Uterus (tissue), 4 donors: ENCODE data around the gene RRP9. TPM values are rescaled to one million over a fixed set of nuclear protein-coding genes. Genes with fewer than 3 reads are reported as not detected.

Experiments
- DNase-seq, 2 donors: peaks; one replicate each; pipeline ENCODE4 v3.0.0-alpha.2; 2019 to 2020
- H3K27ac ChIP-seq, 2 donors: fragments of 200-600 bp; sonication (generic); 1 replicate in 1 of 2; 2 replicates in 1 of 2; pipeline ENCODE4 v1.5.1; 2016 to 2018
- H3K27me3 ChIP-seq, 2 donors: fragments of 200-600 bp; sonication (generic); one replicate each; pipeline ENCODE4 v1.5.1; 2018 to 2019; ENCODE audit warnings: control low read depth in 1 of 2
- H3K36me3 ChIP-seq, 2 donors: fragments of 200-600 bp; sonication (generic); one replicate each; pipeline ENCODE4 v1.5.1; 2019; ENCODE audit warnings: control low read depth in 1 of 2
- H3K4me1 ChIP-seq, 2 donors: fragments of 200-600 bp; sonication (generic); one replicate each; pipeline ENCODE4 v1.5.1; 2018 to 2019; ENCODE audit warnings: control low read depth in 1 of 2
- H3K4me3 ChIP-seq, 2 donors: fragments of 200-600 bp; sonication (generic); 1 replicate in 1 of 2; 2 replicates in 1 of 2; pipeline ENCODE4 v1.5.1; 2018 to 2019; ENCODE audit warnings: mild to moderate bottlenecking in 1 of 2
- H3K9me3 ChIP-seq, 2 donors: fragments of 200-600 bp; sonication (generic); one replicate each; pipeline ENCODE4 v1.5.1; 2019; ENCODE audit warnings: control low read depth in 1 of 2
- CTCF ChIP-seq, 4 experiments: fragments of 200-600 bp in 2 of 4; fragments of 450-650 bp in 2 of 4; sonication (generic) in 2 of 4; IDR thresholded peaks; one replicate each; pipeline ENCODE4 v1.5.1; 2016 to 2019; ENCODE audit warnings: antibody characterized with exemption in 4 of 4, mild to moderate bottlenecking in 2 of 4, moderate library complexity in 1 of 4
- POLR2A ChIP-seq, 2 donors: fragments of 450-650 bp; IDR thresholded peaks; one replicate each; pipeline ENCODE4 v1.6.1; 2016; ENCODE audit warnings: antibody characterized with exemption in 2 of 2, mild to moderate bottlenecking in 1 of 2, moderate library complexity in 1 of 2
- intact Hi-C: fragments of 100-400 bp; cut with DNase I; formaldehyde crosslinking; loops from one replicate; pipeline ENCODE4 v1.15.1; 2023; ENCODE audit warnings: low total_unique reads
- total RNA-seq, 4 donors: library from RNA; depleted of rRNA in 3 of 4; stranded (reverse); fragments of >200 nt in 3 of 4; gene quantifications; one replicate each; pipeline versions ENCODE4 v1.1.0 to v1.2.4, GENCODE V29; 2014 to 2023
- donor health status: DM: yes; HTN: yes; CAD: no.

Gene RRP9
- total RNA-seq, 4 donors from 2014 or later: 4.4 to 20.5 (median 11.6) TPM

GRCh38 chr3:51954713-51955112 is 13.0 kb upstream of the RRP9 start:
- H3K4me1 ChIP-seq: no peaks in the 10 kb centered on the region
- H3K27me3 ChIP-seq: no peaks in the 10 kb centered on the region
- H3K36me3 ChIP-seq: no peaks in the 10 kb centered on the region
- intact Hi-C loops: no loop called here
- no peaks in the 10 kb centered on the region for H3K9me3 ChIP-seq
- TF ChIP-seq POLR2A (IDR thresholded peaks at IDR 0.05) (no peak), CTCF (IDR thresholded peaks at IDR 0.05) (no peak)
- H3K27ac ChIP-seq: no peak overlapping the region
- no peak overlapping the region for H3K4me3 ChIP-seq
- no peak for DNase-seq

GRCh38 chr3:51954105-51954504 is 12.4 kb upstream of the RRP9 start:
- TF ChIP-seq POLR2A (IDR thresholded peaks at IDR 0.05) (no peak), CTCF (IDR thresholded peaks at IDR 0.05) (no peak)
- Histone ChIP-seq H3K27me3 (no peaks in the 10 kb centered on the region), H3K27ac (no peak overlapping the region), H3K9me3 (no peaks in the 10 kb centered on the region), H3K36me3 (no peaks in the 10 kb centered on the region), H3K4me1 (no peaks in the 10 kb centered on the region), H3K4me3 (no peak overlapping the region)
- no peak for DNase-seq
- intact Hi-C loops: no loop called here

- Histone ChIP-seq H3K4me3 (no peak overlapping the region), H3K4me1 (no peaks in the 10 kb centered on the region), H3K27me3 (no peaks in the 10 kb centered on the region), H3K9me3 (no peaks in the 10 kb centered on the region), H3K36me3 (no peaks in the 10 kb centered on the region), H3K27ac (no peak overlapping the region)
- intact Hi-C loops: no loop called here
- DNase-seq: no peak
- TF ChIP-seq POLR2A (IDR thresholded peaks at IDR 0.05) (no peak), CTCF (IDR thresholded peaks at IDR 0.05) (no peak)
Observed at GRCh38 chr3:51953445-51953844, 11.7 kb upstream of the RRP9 start.

- no peak for TF ChIP-seq CTCF (IDR thresholded peaks at IDR 0.05)
- TF ChIP-seq POLR2A (IDR thresholded peaks at IDR 0.05): no peak
- no peak for DNase-seq
- intact Hi-C loops: no loop called here
Observed at GRCh38 chr3:51950899-51951298, 9.2 kb upstream of the RRP9 start.

GRCh38 chr3:51949121-51949520 is 7.4 kb upstream of the RRP9 start:
- Histone ChIP-seq H3K4me3 (no peak overlapping the region), H3K9me3 (no peaks in the 10 kb centered on the region), H3K4me1 (no peaks in the 10 kb centered on the region), H3K27ac (no peak overlapping the region), H3K36me3 (no peaks in the 10 kb centered on the region), H3K27me3 (no peaks in the 10 kb centered on the region)
- TF ChIP-seq CTCF (IDR thresholded peaks at IDR 0.05) (no peak), POLR2A (IDR thresholded peaks at IDR 0.05) (no peak)
- intact Hi-C loops: no loop called here
- no peak for DNase-seq

More at GRCh38 chr3:51950899-51951298, 9.2 kb upstream of the RRP9 start:
- Histone ChIP-seq H3K4me1 (no peaks in the 10 kb centered on the region), H3K36me3 (no peaks in the 10 kb centered on the region), H3K4me3 (no peak overlapping the region), H3K27me3 (no peaks in the 10 kb centered on the region), H3K27ac (no peak overlapping the region), H3K9me3 (no peaks in the 10 kb centered on the region)
